ENCODE results near the gene SYNPO2. TPM values are rescaled to one million over a fixed set of nuclear protein-coding genes. Genes with fewer than 3 reads are reported as not detected.
"Not testable (repeated sequence)": the region's sequence is repeated elsewhere in the genome, so short reads cannot be mapped to it uniquely, and the experiment has no call there.

SYNPO2 gene
- total RNA-seq, 2 experiments from 2014 or later = 0.13 to 0.18 TPM

- no peaks in the 10 kb centered on the region for H3K9me3 Mint-ChIP-seq
- no peak overlapping the region for H3K27ac Mint-ChIP-seq
- ATAC-seq (no peak), DNase-seq (no peak)
- no peaks in the 10 kb centered on the region for H3K36me3 Mint-ChIP-seq (ENCODE audit: low read depth)
- POLR2A ChIA-PET = no interaction called here
- no peak overlapping the region for H3K4me3 Mint-ChIP-seq
- CTCF ChIA-PET = no interaction called here
- TF ChIP-seq, protein P1, sequence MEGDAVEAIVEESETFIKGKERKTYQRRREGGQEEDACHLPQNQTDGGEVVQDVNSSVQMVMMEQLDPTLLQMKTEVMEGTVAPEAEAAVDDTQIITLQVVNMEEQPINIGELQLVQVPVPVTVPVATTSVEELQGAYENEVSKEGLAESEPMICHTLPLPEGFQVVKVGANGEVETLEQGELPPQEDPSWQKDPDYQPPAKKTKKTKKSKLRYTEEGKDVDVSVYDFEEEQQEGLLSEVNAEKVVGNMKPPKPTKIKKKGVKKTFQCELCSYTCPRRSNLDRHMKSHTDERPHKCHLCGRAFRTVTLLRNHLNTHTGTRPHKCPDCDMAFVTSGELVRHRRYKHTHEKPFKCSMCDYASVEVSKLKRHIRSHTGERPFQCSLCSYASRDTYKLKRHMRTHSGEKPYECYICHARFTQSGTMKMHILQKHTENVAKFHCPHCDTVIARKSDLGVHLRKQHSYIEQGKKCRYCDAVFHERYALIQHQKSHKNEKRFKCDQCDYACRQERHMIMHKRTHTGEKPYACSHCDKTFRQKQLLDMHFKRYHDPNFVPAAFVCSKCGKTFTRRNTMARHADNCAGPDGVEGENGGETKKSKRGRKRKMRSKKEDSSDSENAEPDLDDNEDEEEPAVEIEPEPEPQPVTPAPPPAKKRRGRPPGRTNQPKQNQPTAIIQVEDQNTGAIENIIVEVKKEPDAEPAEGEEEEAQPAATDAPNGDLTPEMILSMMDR (IDR thresholded peaks at IDR 0.05) = no peak
- H3K27me3 Mint-ChIP-seq = peaks cover 9% of the 10 kb centered on the region
- no peaks in the 10 kb centered on the region for H3K4me1 Mint-ChIP-seq (ENCODE audit: low read depth)
- intact Hi-C loops (cut with micrococcal nuclease) = no loop called here
Measured at GRCh38 chr4:119014658-119015057, 126.0 kb downstream of the SYNPO2 start.

- H3K4me3 Mint-ChIP-seq = no peak overlapping the region
- no peaks in the 10 kb centered on the region for H3K36me3 Mint-ChIP-seq (ENCODE audit: low read depth)
- H3K27ac Mint-ChIP-seq = no peak overlapping the region
- ATAC-seq = no peak
- ChIA-PET CTCF (interaction anchor here (1.5 kb wide), 1 partner anchor 10 kb away, joined by 4 read pairs; no protein-coding TSS in a partner anchor), POLR2A (no interaction called here)
- TF ChIP-seq, protein P1 (IDR thresholded peaks at IDR 0.05) = no peak
- no peaks in the 10 kb centered on the region for H3K9me3 Mint-ChIP-seq
- peaks cover 9% of the 10 kb centered on the region for H3K27me3 Mint-ChIP-seq
- intact Hi-C loops (cut with micrococcal nuclease) = no loop called here
- no peak for DNase-seq
- no peaks in the 10 kb centered on the region for H3K4me1 Mint-ChIP-seq (ENCODE audit: low read depth)
Measured at GRCh38 chr4:119016636-119017035, 128.0 kb downstream of the SYNPO2 start.

DNA sequence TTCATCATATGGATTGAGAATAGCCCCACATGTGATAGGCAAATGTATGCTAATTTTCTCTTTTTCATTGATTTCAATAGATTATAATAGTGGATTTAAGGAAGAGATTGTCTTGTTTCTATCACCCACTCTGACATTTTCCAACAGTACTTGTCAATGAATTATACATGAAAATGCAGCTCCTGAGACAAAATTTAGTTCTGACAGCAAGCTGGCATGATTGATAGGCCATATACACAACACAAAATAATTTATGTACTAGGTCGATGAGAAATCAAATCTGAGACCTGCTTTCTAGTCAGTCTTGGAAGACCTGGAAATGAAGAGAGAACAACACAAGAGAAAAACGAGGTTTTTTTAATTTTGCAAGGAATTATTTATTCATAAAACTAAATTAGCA is 129.0 kb downstream of the SYNPO2 start:
- Mint-ChIP-seq H3K27ac (no peak overlapping the region), H3K4me1 (ENCODE audit: low read depth) (no peaks in the 10 kb centered on the region), H3K36me3 (ENCODE audit: low read depth) (no peaks in the 10 kb centered on the region), H3K4me3 (no peak overlapping the region), H3K27me3 (peaks cover 7% of the 10 kb centered on the region), H3K9me3 (no peaks in the 10 kb centered on the region)
- DNase-seq (no peak), ATAC-seq (no peak)
- intact Hi-C loops (cut with micrococcal nuclease) = no loop called here
- POLR2A ChIA-PET = no interaction called here
- TF ChIP-seq, protein P1 (IDR thresholded peaks at IDR 0.05) = no peak
- CTCF ChIA-PET = no interaction called here

GRCh38 chr4:119020158-119020557 is 131.5 kb downstream of the SYNPO2 start:
- ChIA-PET CTCF (interaction anchor here (1.2 kb wide), 1 partner anchor 22 kb away, joined by 3 read pairs; no protein-coding TSS in a partner anchor), POLR2A (no interaction called here)
- Mint-ChIP-seq H3K27ac (no peak overlapping the region), H3K9me3 (no peaks in the 10 kb centered on the region), H3K27me3 (peaks cover 8% of the 10 kb centered on the region), H3K4me3 (no peak overlapping the region), H3K4me1 (ENCODE audit: low read depth) (no peaks in the 10 kb centered on the region), H3K36me3 (ENCODE audit: low read depth) (no peaks in the 10 kb centered on the region)
- ATAC-seq = no peak
- TF ChIP-seq, protein P1 (IDR thresholded peaks at IDR 0.05) = no peak
- no peak for DNase-seq
- intact Hi-C loops (cut with micrococcal nuclease) = no loop called here

DNA sequence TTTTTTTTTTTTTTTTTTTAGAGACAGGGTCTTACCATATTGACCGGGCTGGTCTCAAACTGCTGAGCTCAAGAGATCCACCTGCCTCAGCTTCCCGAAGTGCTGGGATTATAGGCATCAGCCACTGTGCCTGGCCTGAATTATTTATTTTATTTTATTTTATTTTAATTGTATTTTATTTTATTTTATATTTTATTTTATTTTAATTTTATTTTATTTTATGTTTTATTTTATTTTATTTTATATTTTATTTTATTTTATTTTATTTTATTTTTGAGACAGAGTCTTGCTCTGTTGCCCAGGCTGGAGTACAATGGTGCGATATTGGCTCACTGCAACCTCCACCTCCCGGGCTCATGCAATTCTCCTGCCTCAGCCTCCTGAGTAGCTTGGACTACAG is 133.9 kb downstream of the SYNPO2 start:
- H3K9me3 Mint-ChIP-seq; H3K4me1 Mint-ChIP-seq (ENCODE audit: low read depth); H3K27me3 Mint-ChIP-seq; intact Hi-C loops (cut with micrococcal nuclease); POLR2A ChIA-PET; H3K4me3 Mint-ChIP-seq; ATAC-seq; H3K36me3 Mint-ChIP-seq (ENCODE audit: low read depth); H3K27ac Mint-ChIP-seq; DNase-seq: not testable (repeated sequence)
- CTCF ChIA-PET = interaction anchor here (0.5 to 0.6 kb wide), 2 partner anchors 11 to 18 kb away, joined by 3 to 4 read pairs; no protein-coding TSS in a partner anchor

- Mint-ChIP-seq H3K36me3 (ENCODE audit: low read depth) (no peaks in the 10 kb centered on the region), H3K27ac (no peak overlapping the region), H3K27me3 (peaks cover 4% of the 10 kb centered on the region), H3K4me3 (no peak overlapping the region), H3K4me1 (ENCODE audit: low read depth) (no peaks in the 10 kb centered on the region), H3K9me3 (no peaks in the 10 kb centered on the region)
- TF ChIP-seq, protein P1 (IDR thresholded peaks at IDR 0.05) = no peak
- intact Hi-C loops (cut with micrococcal nuclease) = no loop called here
- DNase-seq (no peak), ATAC-seq (no peak)
- ChIA-PET POLR2A (no interaction called here), CTCF (no interaction called here)
Measured at GRCh38 chr4:119024102-119024501, 135.4 kb downstream of the SYNPO2 start.
